ENCODE results near the gene SLC29A4. TPM values are rescaled to one million over a fixed set of nuclear protein-coding genes. Genes with fewer than 3 reads are reported as not detected.
A peak's percentile ranks its signal among the peaks of the same experiment; 100 is the strongest.

Gene SLC29A4
- polyA plus RNA-seq, 3 donors: 0.21 to 0.29 (median 0.26) TPM

DNA sequence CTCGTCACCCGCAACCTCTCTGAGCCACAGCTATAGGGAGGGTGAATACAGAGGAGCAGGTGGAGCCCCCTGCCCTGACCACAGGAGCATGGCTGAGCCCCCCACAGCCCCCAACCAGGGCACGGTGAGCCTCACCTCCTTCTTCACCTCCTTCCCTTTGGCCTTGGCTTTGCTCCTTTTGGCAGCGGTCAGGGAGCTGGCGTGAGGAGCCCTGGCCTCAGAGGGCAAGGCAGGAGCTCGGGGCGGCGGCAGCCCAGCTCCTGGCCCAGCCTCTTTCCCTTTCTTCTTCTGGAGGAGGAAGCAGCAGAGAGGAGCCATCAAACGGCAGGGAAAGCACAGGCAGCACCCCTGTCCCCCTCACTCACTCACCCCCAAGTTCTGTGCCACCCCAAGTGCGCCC is 42.2 kb downstream of the SLC29A4 start:
- Mint-ChIP-seq H3K4me1 (no peaks in the 10 kb centered on the region), H3K27me3 (ENCODE audit: low read depth in 3 of 3) (peaks cover 0 to 2% (median 0%) of the 10 kb centered on the region in 3 donors), H3K9me3 (peaks cover 0 to 13% (median 7%) of the 10 kb centered on the region in 7 donors), H3K27ac (peak overlapping the region in 3 of 7 donors; percentile 36 to 73 (median 56)), H3K36me3 (peaks cover 64 to 99% of the 10 kb centered on the region in 2 donors), H3K4me3 (no peak overlapping the region)
- no peaks in the 10 kb centered on the region for H3K9me3 ChIP-seq (replicated peaks in 1 of 2; ENCODE audit: control insufficient read depth in 1 of 2, insufficient read depth in 1 of 2, low read length in 2 of 2)
- H3K9ac ChIP-seq (ENCODE audit: insufficient read depth, low read length, poor library complexity, severe bottlenecking): no peak overlapping the region
- intact Hi-C loops (cut with micrococcal nuclease): no loop called here
- H3K4me2 ChIP-seq (replicated peaks; ENCODE audit: extremely low read depth, low read length, poor library complexity, severe bottlenecking): no peak overlapping the region
- peaks cover 88 to 94% of the 10 kb centered on the region in 2 donors for H3K36me3 ChIP-seq (replicated peaks in 1 of 2; ENCODE audit: control insufficient read depth in 1 of 2, insufficient read depth in 2 of 2, low read length in 2 of 2)
- H3K27ac ChIP-seq (ENCODE audit: low read depth in 1 of 2, low read length in 2 of 2): no peak overlapping the region
- H2AFZ ChIP-seq (ENCODE audit: insufficient read depth, low read depth, low read length, poor library complexity, severe bottlenecking): no peak overlapping the region
- H3K4me3 ChIP-seq (replicated peaks in 1 of 3; ENCODE audit: low read depth in 2 of 3, low read length in 3 of 3): no peak overlapping the region
- WGBS (ENCODE audit: insufficient coverage): 100% methylated on average over 3 of the region's 10 CpGs
- peaks cover 8% of the 10 kb centered on the region for H3K79me2 ChIP-seq (ENCODE audit: insufficient read depth, low read length)
- no peaks in the 10 kb centered on the region for H3K27me3 ChIP-seq (ENCODE audit: control insufficient read depth in 2 of 2, insufficient read depth in 2 of 2, low read length in 2 of 2)
- no peak for DNase-seq
- peaks cover 68% of the 10 kb centered on the region for H4K20me1 ChIP-seq (ENCODE audit: insufficient read depth, low read length)
- TF ChIP-seq CTCF (IDR thresholded peaks at IDR 0.05): no peak
- H3K4me1 ChIP-seq (ENCODE audit: control insufficient read depth in 1 of 2, insufficient read depth in 2 of 2, low read length in 2 of 2): no peaks in the 10 kb centered on the region

GRCh38 chr7:5330288-5330687 is 47.5 kb downstream of the SLC29A4 start:
- Histone ChIP-seq H4K20me1 (ENCODE audit: insufficient read depth, low read length) (peaks cover 81% of the 10 kb centered on the region), H3K4me3 (replicated peaks in 1 of 3; ENCODE audit: low read depth in 2 of 3, low read length in 3 of 3) (no peak overlapping the region), H3K4me2 (replicated peaks; ENCODE audit: extremely low read depth, low read length, poor library complexity, severe bottlenecking) (no peak overlapping the region), H3K9ac (ENCODE audit: insufficient read depth, low read length, poor library complexity, severe bottlenecking) (no peak overlapping the region), H3K36me3 (replicated peaks in 1 of 2; ENCODE audit: control insufficient read depth in 1 of 2, insufficient read depth in 2 of 2, low read length in 2 of 2) (peaks cover 73 to 98% of the 10 kb centered on the region in 2 donors), H3K9me3 (replicated peaks in 1 of 2; ENCODE audit: control insufficient read depth in 1 of 2, insufficient read depth in 1 of 2, low read length in 2 of 2) (no peaks in the 10 kb centered on the region), H3K79me2 (ENCODE audit: insufficient read depth, low read length) (peaks cover 31% of the 10 kb centered on the region), H3K27ac (ENCODE audit: low read depth in 1 of 2, low read length in 2 of 2) (no peak overlapping the region), H3K27me3 (ENCODE audit: control insufficient read depth in 2 of 2, insufficient read depth in 2 of 2, low read length in 2 of 2) (no peaks in the 10 kb centered on the region), H2AFZ (ENCODE audit: insufficient read depth, low read depth, low read length, poor library complexity, severe bottlenecking) (no peak overlapping the region), H3K4me1 (ENCODE audit: control insufficient read depth in 1 of 2, insufficient read depth in 2 of 2, low read length in 2 of 2) (peaks cover 5 to 11% of the 10 kb centered on the region in 2 donors)
- intact Hi-C loops (cut with micrococcal nuclease): no loop called here
- DNase-seq: no peak
- no CpG with 5 or more reads among the region's 3 CpGs for WGBS (ENCODE audit: insufficient coverage)
- H3K27me3 Mint-ChIP-seq (ENCODE audit: low read depth in 3 of 3): peaks cover 0 to 2% (median 0%) of the 10 kb centered on the region in 3 donors
- TF ChIP-seq CTCF (IDR thresholded peaks at IDR 0.05): no peak
- H3K27ac Mint-ChIP-seq: no peak overlapping the region
- H3K36me3 Mint-ChIP-seq: peaks cover 63 to 97% of the 10 kb centered on the region in 2 donors
- H3K9me3 Mint-ChIP-seq: no peaks in the 10 kb centered on the region
- peaks cover 8% of the 10 kb centered on the region for H3K4me1 Mint-ChIP-seq
- H3K4me3 Mint-ChIP-seq: no peak overlapping the region
